GM12872 (cell line): ENCODE measurements around the gene CNKSR3.

Experiments used
- CTCF ChIP-seq: IDR thresholded peaks from 3 replicates; pipeline ENCODE4 v1.5.1; 2011; ENCODE audit warnings: low read depth, mild to moderate bottlenecking, low read length, moderate library complexity; ENCODE audit not compliant: insufficient read depth

Gene CNKSR3

GRCh38 chr6:154367839-154368695 lies 142.4 kb downstream of the CNKSR3 start:
- TF ChIP-seq CTCF: no peak

- TF ChIP-seq CTCF: no peak
Observed at GRCh38 chr6:154367336-154367735, 143.1 kb downstream of the CNKSR3 start.

GRCh38 chr6:154363821-154364220 lies 146.7 kb downstream of the CNKSR3 start:
- TF ChIP-seq CTCF: no peak

GRCh38 chr6:154361476-154361875 lies 149.0 kb downstream of the CNKSR3 start:
- TF ChIP-seq CTCF: no peak

GRCh38 chr6:154360476-154360875 lies 150.0 kb downstream of the CNKSR3 start:
- TF ChIP-seq CTCF: no peak

- no peak for TF ChIP-seq CTCF
Observed at GRCh38 chr6:154359679-154360078, 150.8 kb downstream of the CNKSR3 start.

GRCh38 chr6:154359161-154359574 lies 151.3 kb downstream of the CNKSR3 start:
- no peak for TF ChIP-seq CTCF
